Measurements from ENCODE around the gene ARID1B.
"Not testable (repeated sequence)": the region's sequence is repeated elsewhere in the genome, so short reads cannot be mapped to it uniquely, and the experiment has no call there.

Gene ARID1B

GRCh38 chr6:157145656-157146285 is 368.6 kb downstream of the ARID1B start:
- DNase-seq = no peak

GRCh38 chr6:157147054-157148026 is 370.2 kb downstream of the ARID1B start:
- not testable (repeated sequence) for DNase-seq

- no peak for DNase-seq
These were observed 371.5 kb downstream of the ARID1B start for GRCh38 chr6:157148391-157149323.

GRCh38 chr6:157150076-157150475 is 372.9 kb downstream of the ARID1B start:
- no peak for DNase-seq

GRCh38 chr6:157151029-157151428 is 373.9 kb downstream of the ARID1B start:
- peak; percentile 55 for DNase-seq

GRCh38 chr6:157151989-157152388 is 374.8 kb downstream of the ARID1B start:
- DNase-seq = peak; percentile 52

GRCh38 chr6:157152556-157152955 is 375.4 kb downstream of the ARID1B start:
- no peak for DNase-seq

GRCh38 chr6:157155804-157156203 is 378.6 kb downstream of the ARID1B start:
- no peak for DNase-seq

- no peak for DNase-seq
These were observed 380.1 kb downstream of the ARID1B start for GRCh38 chr6:157157258-157157657.

- no peak for DNase-seq
These were observed 381.3 kb downstream of the ARID1B start for GRCh38 chr6:157158456-157158855.

GRCh38 chr6:157158897-157159296 is 381.7 kb downstream of the ARID1B start:
- no peak for DNase-seq

- DNase-seq = no peak
These were observed 382.2 kb downstream of the ARID1B start for GRCh38 chr6:157159348-157159747.

GRCh38 chr6:157161912-157162311 is 384.7 kb downstream of the ARID1B start:
- no peak for DNase-seq

GRCh38 chr6:157162766-157163433 is 385.7 kb downstream of the ARID1B start:
- peak; percentile 80 for DNase-seq

- no peak for DNase-seq
These were observed 386.4 kb downstream of the ARID1B start for GRCh38 chr6:157163434-157164159.

- DNase-seq = no peak
These were observed 387.8 kb downstream of the ARID1B start for GRCh38 chr6:157164972-157165371.

- DNase-seq = no peak
These were observed 389.6 kb downstream of the ARID1B start for GRCh38 chr6:157166784-157167183.

- no peak for DNase-seq
These were observed 390.7 kb downstream of the ARID1B start for GRCh38 chr6:157167837-157168236.

- no peak for DNase-seq
These were observed 391.3 kb downstream of the ARID1B start for GRCh38 chr6:157168471-157168870.

GRCh38 chr6:157169226-157169625 is 392.0 kb downstream of the ARID1B start:
- no peak for DNase-seq

- no peak for DNase-seq
These were observed 392.5 kb downstream of the ARID1B start for GRCh38 chr6:157169656-157170055.

GRCh38 chr6:157170535-157170934 is 393.4 kb downstream of the ARID1B start:
- no peak for DNase-seq

All from retina (tissue), 1 donor.